SK-N-SH treated with all-trans-retinoic acid at 6 μM for 48 hours (cell line): ENCODE results near the gene EFNB2.

ENCODE experiments used
- ATAC-seq: fragments of 200-7000 bp; cut with Tn5 transposase; 3 replicates; pipeline ENCODE4 v1.9.1; 2020; ENCODE audit warnings: mild to moderate bottlenecking, moderate library complexity
- ARNTL ChIP-seq: fragments of 450-650 bp; formaldehyde crosslinking; IDR thresholded peaks from 2 replicates; pipeline ENCODE4 v1.5.0; 2020; ENCODE audit warnings: low read depth, mild to moderate bottlenecking, moderate library complexity, borderline replicate concordance
- BACH2 ChIP-seq: fragments of 250-450 bp; sonication (Bioruptor Pico); IDR thresholded peaks from 2 replicates; pipeline ENCODE4 v1.9.0; 2021; ENCODE audit warnings: mild to moderate bottlenecking, borderline replicate concordance
- ESRRG ChIP-seq: fragments of 250-450 bp; sonication (Bioruptor Pico); IDR thresholded peaks from 2 replicates; pipeline ENCODE4 v1.6.1; 2021; ENCODE audit warnings: mild to moderate bottlenecking
- GLIS3 ChIP-seq: fragments of 250-450 bp; sonication (Bioruptor Pico); IDR thresholded peaks from 2 replicates; pipeline ENCODE4 v1.5.0; 2020; ENCODE audit warnings: mild to moderate bottlenecking, moderate library complexity
- OSR1 ChIP-seq: fragments of 250-450 bp; sonication (Bioruptor Pico); IDR thresholded peaks from 2 replicates; pipeline ENCODE4 v1.8.0; 2022; ENCODE audit warnings: moderate library complexity, mild to moderate bottlenecking, inconsistent platforms
- POU6F1 ChIP-seq: fragments of 250-450 bp; sonication (Bioruptor Pico); IDR thresholded peaks from 2 replicates; pipeline ENCODE4 v1.8.0; 2021; ENCODE audit warnings: low read depth, mild to moderate bottlenecking, moderate library complexity, borderline replicate concordance
- RARB ChIP-seq: fragments of 250-450 bp; sonication (Bioruptor Pico); IDR thresholded peaks from 2 replicates; pipeline ENCODE4 v1.8.0; 2021; ENCODE audit warnings: mild to moderate bottlenecking, moderate library complexity
- TCF4 ChIP-seq: fragments of 250-450 bp; sonication (Bioruptor Pico); IDR thresholded peaks from 2 replicates; pipeline ENCODE4 v1.8.0; 2021; ENCODE audit warnings: mild to moderate bottlenecking, moderate library complexity, borderline replicate concordance
- TOX ChIP-seq: fragments of 250-450 bp; sonication (Bioruptor Pico); IDR thresholded peaks from 2 replicates; pipeline ENCODE4 v1.8.0; 2021; ENCODE audit warnings: mild to moderate bottlenecking, moderate library complexity, borderline replicate concordance
- ZC3H10 ChIP-seq: fragments of 250-450 bp; sonication (Bioruptor Pico); IDR thresholded peaks from 2 replicates; pipeline ENCODE4 v1.5.1; 2021; ENCODE audit warnings: mild to moderate bottlenecking, moderate library complexity
- ZFP3 ChIP-seq: fragments of 250-450 bp; sonication (Bioruptor Pico); IDR thresholded peaks from 2 replicates; pipeline ENCODE4 v1.5.0; 2020; ENCODE audit warnings: mild to moderate bottlenecking, moderate library complexity
- ZFP30 ChIP-seq: fragments of 450-650 bp; formaldehyde crosslinking; IDR thresholded peaks from 2 replicates; pipeline ENCODE4 v1.5.0; 2022; ENCODE audit warnings: mild to moderate bottlenecking, moderate library complexity
- ZNF565 ChIP-seq: fragments of 450-650 bp; formaldehyde crosslinking; conservative IDR thresholded peaks from 2 replicates; pipeline ENCODE4 v1.5.0; 2020; ENCODE audit warnings: low read depth, mild to moderate bottlenecking, moderate library complexity
- ZNF70 ChIP-seq: fragments of 450-650 bp; formaldehyde crosslinking; IDR thresholded peaks from 2 replicates; pipeline ENCODE4 v1.5.0; 2020; ENCODE audit warnings: mild to moderate bottlenecking, moderate library complexity
- ZNF8 ChIP-seq: fragments of 450-650 bp; formaldehyde crosslinking; IDR thresholded peaks from 2 replicates; pipeline ENCODE4 v1.5.0; 2020; ENCODE audit warnings: mild to moderate bottlenecking, moderate library complexity
- TF ChIP-seq, protein P1 (sequence below): fragments of 250-450 bp; sonication (Bioruptor Pico); IDR thresholded peaks from 2 replicates; pipeline ENCODE4 v1.5.1; 2021; ENCODE audit warnings: mild to moderate bottlenecking, moderate library complexity
- TF ChIP-seq, protein P2 (sequence below): fragments of 250-450 bp; sonication (Bioruptor Pico); IDR thresholded peaks from 2 replicates; pipeline ENCODE4 v1.5.1; 2020; ENCODE audit warnings: low read depth, mild to moderate bottlenecking, moderate library complexity
- TF ChIP-seq, protein P3 (sequence below): fragments of 250-450 bp; sonication (Bioruptor Pico); IDR thresholded peaks from 2 replicates; pipeline ENCODE4 v1.8.0; 2020; ENCODE audit warnings: mild to moderate bottlenecking, moderate library complexity, borderline replicate concordance

Gene EFNB2

GRCh38 chr13:106462710-106463109, 72.8 kb downstream of the EFNB2 start (continued):
- TF ChIP-seq, protein P1, sequence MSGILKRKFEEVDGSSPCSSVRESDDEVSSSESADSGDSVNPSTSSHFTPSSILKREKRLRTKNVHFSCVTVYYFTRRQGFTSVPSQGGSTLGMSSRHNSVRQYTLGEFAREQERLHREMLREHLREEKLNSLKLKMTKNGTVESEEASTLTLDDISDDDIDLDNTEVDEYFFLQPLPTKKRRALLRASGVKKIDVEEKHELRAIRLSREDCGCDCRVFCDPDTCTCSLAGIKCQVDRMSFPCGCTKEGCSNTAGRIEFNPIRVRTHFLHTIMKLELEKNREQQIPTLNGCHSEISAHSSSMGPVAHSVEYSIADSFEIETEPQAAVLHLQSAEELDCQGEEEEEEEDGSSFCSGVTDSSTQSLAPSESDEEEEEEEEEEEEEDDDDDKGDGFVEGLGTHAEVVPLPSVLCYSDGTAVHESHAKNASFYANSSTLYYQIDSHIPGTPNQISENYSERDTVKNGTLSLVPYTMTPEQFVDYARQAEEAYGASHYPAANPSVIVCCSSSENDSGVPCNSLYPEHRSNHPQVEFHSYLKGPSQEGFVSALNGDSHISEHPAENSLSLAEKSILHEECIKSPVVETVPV (CRISPR knock-in tag): no peak
- TF ChIP-seq BACH2 (CRISPR knock-in tag) (no peak), ZNF565 (CRISPR knock-in tag) (no peak), ZC3H10 (CRISPR knock-in tag) (no peak), ARNTL (no peak), GLIS3 (no peak)

DNA sequence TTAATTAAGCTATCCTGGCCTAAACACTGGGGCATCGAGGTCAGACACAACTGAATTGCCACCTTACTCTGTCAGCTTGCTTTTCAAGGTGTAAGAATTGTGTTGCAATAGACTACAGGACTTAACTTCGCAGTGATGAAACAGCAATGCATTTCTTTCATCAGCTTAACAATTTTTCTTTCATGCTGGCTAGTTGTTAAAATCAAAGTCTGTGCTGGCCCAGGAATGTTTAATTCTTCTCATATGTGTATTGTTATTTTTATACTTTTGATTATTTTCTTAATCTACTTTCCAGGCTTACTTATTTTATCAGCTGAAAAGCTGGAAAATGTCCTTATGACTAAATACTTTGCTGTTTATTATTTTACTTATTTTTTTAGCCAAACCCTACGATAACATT, 79.7 kb downstream of the EFNB2 start:
- ATAC-seq: no peak
- TF ChIP-seq TCF4 (CRISPR knock-in tag): no peak
- TF ChIP-seq, protein P2, sequence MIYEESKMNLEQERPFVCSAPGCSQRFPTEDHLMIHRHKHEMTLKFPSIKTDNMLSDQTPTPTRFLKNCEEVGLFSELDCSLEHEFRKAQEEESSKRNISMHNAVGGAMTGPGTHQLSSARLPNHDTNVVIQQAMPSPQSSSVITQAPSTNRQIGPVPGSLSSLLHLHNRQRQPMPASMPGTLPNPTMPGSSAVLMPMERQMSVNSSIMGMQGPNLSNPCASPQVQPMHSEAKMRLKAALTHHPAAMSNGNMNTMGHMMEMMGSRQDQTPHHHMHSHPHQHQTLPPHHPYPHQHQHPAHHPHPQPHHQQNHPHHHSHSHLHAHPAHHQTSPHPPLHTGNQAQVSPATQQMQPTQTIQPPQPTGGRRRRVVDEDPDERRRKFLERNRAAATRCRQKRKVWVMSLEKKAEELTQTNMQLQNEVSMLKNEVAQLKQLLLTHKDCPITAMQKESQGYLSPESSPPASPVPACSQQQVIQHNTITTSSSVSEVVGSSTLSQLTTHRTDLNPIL: no peak
- no peak for TF ChIP-seq BACH2 (CRISPR knock-in tag)
- TF ChIP-seq ZC3H10 (CRISPR knock-in tag): no peak
- no peak for TF ChIP-seq ARNTL
- no peak for TF ChIP-seq ZFP3 (CRISPR knock-in tag)
- no peak for TF ChIP-seq GLIS3
- no peak for TF ChIP-seq ZNF8 (CRISPR knock-in tag)
- TF ChIP-seq RARB (CRISPR knock-in tag): no peak

DNA sequence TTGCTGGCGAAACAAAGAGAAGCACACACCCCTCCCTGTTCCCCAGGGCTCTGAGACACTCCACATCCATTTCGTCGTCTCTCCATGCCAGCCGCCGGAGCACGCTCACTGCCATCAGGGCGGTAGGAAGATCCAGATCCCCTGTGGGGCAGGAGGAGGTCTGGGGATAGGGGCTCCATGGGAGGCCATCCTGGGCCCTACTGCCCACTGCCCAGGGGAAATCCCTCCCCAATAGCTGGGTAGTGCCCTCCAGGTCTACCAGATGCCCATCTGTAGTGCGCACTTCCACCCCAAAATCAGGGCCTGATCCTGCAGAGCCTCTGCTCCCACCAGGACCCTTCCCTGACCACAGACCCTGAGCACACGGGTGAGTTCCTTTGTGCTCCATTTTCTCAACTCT, 80.3 kb downstream of the EFNB2 start:
- TF ChIP-seq ZNF8 (CRISPR knock-in tag) (no peak), ZFP30 (CRISPR knock-in tag) (no peak), TCF4 (CRISPR knock-in tag) (no peak), GLIS3 (no peak), RARB (CRISPR knock-in tag) (no peak), BACH2 (CRISPR knock-in tag) (no peak), ARNTL (no peak), ZFP3 (CRISPR knock-in tag) (no peak), TOX (CRISPR knock-in tag) (no peak), ESRRG (CRISPR knock-in tag) (no peak)
- TF ChIP-seq, protein P3, sequence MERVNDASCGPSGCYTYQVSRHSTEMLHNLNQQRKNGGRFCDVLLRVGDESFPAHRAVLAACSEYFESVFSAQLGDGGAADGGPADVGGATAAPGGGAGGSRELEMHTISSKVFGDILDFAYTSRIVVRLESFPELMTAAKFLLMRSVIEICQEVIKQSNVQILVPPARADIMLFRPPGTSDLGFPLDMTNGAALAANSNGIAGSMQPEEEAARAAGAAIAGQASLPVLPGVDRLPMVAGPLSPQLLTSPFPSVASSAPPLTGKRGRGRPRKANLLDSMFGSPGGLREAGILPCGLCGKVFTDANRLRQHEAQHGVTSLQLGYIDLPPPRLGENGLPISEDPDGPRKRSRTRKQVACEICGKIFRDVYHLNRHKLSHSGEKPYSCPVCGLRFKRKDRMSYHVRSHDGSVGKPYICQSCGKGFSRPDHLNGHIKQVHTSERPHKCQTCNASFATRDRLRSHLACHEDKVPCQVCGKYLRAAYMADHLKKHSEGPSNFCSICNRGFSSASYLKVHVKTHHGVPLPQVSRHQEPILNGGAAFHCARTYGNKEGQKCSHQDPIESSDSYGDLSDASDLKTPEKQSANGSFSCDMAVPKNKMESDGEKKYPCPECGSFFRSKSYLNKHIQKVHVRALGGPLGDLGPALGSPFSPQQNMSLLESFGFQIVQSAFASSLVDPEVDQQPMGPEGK (CRISPR knock-in tag): no peak
- ATAC-seq: no peak

- TF ChIP-seq, protein P3 (CRISPR knock-in tag): no peak
- TF ChIP-seq ZFP30 (CRISPR knock-in tag): no peak
- TF ChIP-seq TOX (CRISPR knock-in tag): no peak
- no peak for TF ChIP-seq POU6F1 (CRISPR knock-in tag)
- no peak for TF ChIP-seq BACH2 (CRISPR knock-in tag)
- TF ChIP-seq, protein P2: no peak
- TF ChIP-seq ZNF8 (CRISPR knock-in tag): no peak
- TF ChIP-seq ARNTL: no peak
- TF ChIP-seq, protein P1 (CRISPR knock-in tag): no peak
- no peak for TF ChIP-seq ZNF70
- no peak for TF ChIP-seq RARB (CRISPR knock-in tag)
- TF ChIP-seq OSR1: no peak
- TF ChIP-seq ZC3H10 (CRISPR knock-in tag): no peak
- TF ChIP-seq, all 23 proteins: peak for 0
- ATAC-seq: no peak
Measured at GRCh38 chr13:106453101-106453500, 82.4 kb downstream of the EFNB2 start.
